Gastrocnemius medialis (tissue), 4 donors: ENCODE results near the gene RAB3C. TPM values are rescaled to one million over a fixed set of nuclear protein-coding genes. Genes with fewer than 3 reads are reported as not detected.
"Not testable (repeated sequence)": the region's sequence is repeated elsewhere in the genome, so short reads cannot be mapped to it uniquely, and the experiment has no call there.

ENCODE experiments used
- ATAC-seq, 2 donors: fragments of 150-250 bp; one replicate each; pipeline ENCODE4 v1.9.1; 2016
- DNase-seq, 2 donors: peaks; one replicate each; pipeline ENCODE4 v3.0.0-alpha.2; 2019
- H3K27ac ChIP-seq, 4 donors: fragments of 200-600 bp; sonication (generic); 1 replicate in 1 of 4; 2 replicates in 3 of 4; pipeline ENCODE4 v1.5.1; 2016 to 2018; ENCODE audit warnings: mild to moderate bottlenecking in 2 of 4, moderate library complexity in 1 of 4
- H3K27me3 ChIP-seq, 3 donors: fragments of 200-600 bp; sonication (generic) in 2 of 3; 1 replicate in 1 of 3; 2 replicates in 2 of 3; pipeline versions ENCODE4 v1.5.1 to v1.6.0; 2016 to 2019; ENCODE audit warnings: mild to moderate bottlenecking in 1 of 3, moderate library complexity in 1 of 3
- H3K36me3 ChIP-seq, 2 donors: fragments of 200-600 bp; sonication (generic) in 1 of 2; one replicate each; pipeline ENCODE4 v1.5.1; 2017 to 2018
- H3K4me1 ChIP-seq, 2 donors: fragments of 200-600 bp; sonication (generic) in 1 of 2; one replicate each; pipeline ENCODE4 v1.5.1; 2016 to 2017; ENCODE audit warnings: mild to moderate bottlenecking in 2 of 2
- H3K4me3 ChIP-seq, 4 donors: fragments of 200-600 bp; sonication (generic) in 3 of 4; 1 replicate in 1 of 4; 2 replicates in 3 of 4; pipeline ENCODE4 v1.5.1; 2016 to 2019; ENCODE audit warnings: mild to moderate bottlenecking in 2 of 4
- H3K9me3 ChIP-seq, 3 donors: fragments of 200-600 bp; sonication (generic) in 2 of 3; 1 replicate in 1 of 3; 2 replicates in 2 of 3; pipeline ENCODE4 v1.5.1; 2016 to 2019
- POLR2A ChIP-seq, 2 donors: fragments of 450-650 bp; IDR thresholded peaks; one replicate each; pipeline ENCODE4 v1.6.1; 2017; ENCODE audit warnings: antibody characterized with exemption in 2 of 2, mild to moderate bottlenecking in 2 of 2, moderate library complexity in 2 of 2
- in situ Hi-C, 4 donors: fragments of 200-750 bp; cut with MboI; loops; one replicate each; pipeline versions ENCODE4 v1.15.0 to v1.8.0; 2017; ENCODE audit warnings: low sequenced_read_pairs in 4 of 4
- intact Hi-C: fragments of 100-400 bp; cut with DNase I; formaldehyde crosslinking; loops from one replicate; pipeline ENCODE4 v1.15.1; 2023; ENCODE audit warnings: low total_unique reads
- total RNA-seq, 4 donors: library from RNA; depleted of rRNA; stranded (reverse); fragments of >200 nt; gene quantifications; one replicate each; pipeline versions ENCODE4 v1.1.0 to v1.2.3, GENCODE V29; 2016
- TF ChIP-seq, protein P1 (sequence below), 5 experiments: fragments of 450-650 bp in 3 of 5; fragments of 200-600 bp in 2 of 5; sonication (generic) in 2 of 5; IDR thresholded peaks in 4 of 5; conservative IDR thresholded peaks in 1 of 5; 1 replicate in 4 of 5; 2 replicates in 1 of 5; pipeline ENCODE4 v1.5.1; 2016 to 2019; ENCODE audit warnings: antibody characterized with exemption in 5 of 5, mild to moderate bottlenecking in 3 of 5, moderate library complexity in 3 of 5

Gene RAB3C
- total RNA-seq, 4 donors from 2014 or later = 0.02 to 0.73 (median 0.07) TPM

GRCh38 chr5:58544926-58545325, 37.9 kb upstream of the RAB3C start:
- H3K27me3 ChIP-seq = no peaks in the 10 kb centered on the region
- DNase-seq = no peak
- H3K27ac ChIP-seq = no peak overlapping the region
- H3K9me3 ChIP-seq = no peaks in the 10 kb centered on the region
- no peaks in the 10 kb centered on the region for H3K36me3 ChIP-seq
- in situ Hi-C loops (no loop called here), intact Hi-C loops (no loop called here)
- no peak for TF ChIP-seq POLR2A (IDR thresholded peaks at IDR 0.05)
- TF ChIP-seq, protein P1, sequence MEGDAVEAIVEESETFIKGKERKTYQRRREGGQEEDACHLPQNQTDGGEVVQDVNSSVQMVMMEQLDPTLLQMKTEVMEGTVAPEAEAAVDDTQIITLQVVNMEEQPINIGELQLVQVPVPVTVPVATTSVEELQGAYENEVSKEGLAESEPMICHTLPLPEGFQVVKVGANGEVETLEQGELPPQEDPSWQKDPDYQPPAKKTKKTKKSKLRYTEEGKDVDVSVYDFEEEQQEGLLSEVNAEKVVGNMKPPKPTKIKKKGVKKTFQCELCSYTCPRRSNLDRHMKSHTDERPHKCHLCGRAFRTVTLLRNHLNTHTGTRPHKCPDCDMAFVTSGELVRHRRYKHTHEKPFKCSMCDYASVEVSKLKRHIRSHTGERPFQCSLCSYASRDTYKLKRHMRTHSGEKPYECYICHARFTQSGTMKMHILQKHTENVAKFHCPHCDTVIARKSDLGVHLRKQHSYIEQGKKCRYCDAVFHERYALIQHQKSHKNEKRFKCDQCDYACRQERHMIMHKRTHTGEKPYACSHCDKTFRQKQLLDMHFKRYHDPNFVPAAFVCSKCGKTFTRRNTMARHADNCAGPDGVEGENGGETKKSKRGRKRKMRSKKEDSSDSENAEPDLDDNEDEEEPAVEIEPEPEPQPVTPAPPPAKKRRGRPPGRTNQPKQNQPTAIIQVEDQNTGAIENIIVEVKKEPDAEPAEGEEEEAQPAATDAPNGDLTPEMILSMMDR (IDR thresholded peaks at IDR 0.05 in 4 of 5, conservative IDR thresholded peaks at IDR 0.05 in 1 of 5) = no peak
- H3K4me1 ChIP-seq = no peaks in the 10 kb centered on the region
- no peak for ATAC-seq
- H3K4me3 ChIP-seq = no peak overlapping the region

DNA sequence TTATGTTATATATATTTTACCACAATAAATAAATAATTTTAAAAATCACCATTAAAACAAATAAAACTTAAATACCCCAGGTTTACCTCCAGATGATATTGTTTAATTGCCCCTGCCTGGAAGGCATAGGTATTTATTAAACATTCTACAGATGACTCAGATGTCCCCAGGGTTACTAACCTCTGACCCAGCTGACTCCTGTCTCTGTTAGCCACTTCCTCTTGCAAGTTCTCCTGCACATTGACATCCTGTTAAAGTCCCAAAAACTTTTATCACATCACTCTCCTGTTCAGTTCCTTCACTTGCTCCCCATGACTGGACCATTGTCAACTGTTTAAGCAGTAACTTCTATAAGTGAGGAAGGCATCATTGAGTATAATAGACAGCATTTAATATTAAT, 37.0 kb upstream of the RAB3C start:
- ATAC-seq = no peak
- in situ Hi-C loops = no loop called here
- H3K9me3 ChIP-seq = no peaks in the 10 kb centered on the region
- H3K4me1 ChIP-seq = no peaks in the 10 kb centered on the region
- no peak overlapping the region for H3K4me3 ChIP-seq
- no peaks in the 10 kb centered on the region for H3K36me3 ChIP-seq
- TF ChIP-seq, protein P1 (IDR thresholded peaks at IDR 0.05 in 4 of 5, conservative IDR thresholded peaks at IDR 0.05 in 1 of 5) = no peak
- no peak for TF ChIP-seq POLR2A (IDR thresholded peaks at IDR 0.05)
- no peaks in the 10 kb centered on the region for H3K27me3 ChIP-seq
- no peak overlapping the region for H3K27ac ChIP-seq
- intact Hi-C loops = no loop called here
- DNase-seq = no peak

- ATAC-seq (no peak), DNase-seq (no peak)
- no peaks in the 10 kb centered on the region for H3K9me3 ChIP-seq
- no peaks in the 10 kb centered on the region for H3K4me1 ChIP-seq
- H3K27ac ChIP-seq = no peak overlapping the region
- in situ Hi-C loops = no loop called here
- H3K27me3 ChIP-seq = no peaks in the 10 kb centered on the region
- no peaks in the 10 kb centered on the region for H3K36me3 ChIP-seq
- TF ChIP-seq POLR2A (IDR thresholded peaks at IDR 0.05) = no peak
- TF ChIP-seq, protein P1 (IDR thresholded peaks at IDR 0.05 in 4 of 5, conservative IDR thresholded peaks at IDR 0.05 in 1 of 5) = no peak
- no peak overlapping the region for H3K4me3 ChIP-seq
- intact Hi-C loops = no loop called here
These were observed 34.8 kb upstream of the RAB3C start for GRCh38 chr5:58548068-58548467.

DNA sequence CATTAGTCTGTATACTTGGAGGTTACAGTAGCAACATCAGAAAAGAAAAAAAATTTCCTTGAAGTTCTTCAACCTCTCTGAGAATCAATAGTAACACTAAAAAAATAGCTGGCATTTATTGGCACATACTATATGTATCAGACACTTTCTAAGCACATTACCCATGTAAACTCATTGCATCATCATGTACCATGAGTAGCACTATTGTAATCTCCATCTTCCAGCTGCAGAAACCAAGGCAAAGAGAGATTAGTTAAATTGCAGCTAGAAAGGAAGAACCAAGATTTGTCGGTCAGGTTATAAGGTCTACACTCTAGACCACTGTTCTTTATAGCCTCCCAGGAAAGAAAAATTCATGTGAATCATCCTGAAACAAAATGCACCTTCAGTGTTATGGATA, 31.4 kb upstream of the RAB3C start:
- ATAC-seq (no peak), DNase-seq (no peak)
- Histone ChIP-seq H3K36me3 (no peaks in the 10 kb centered on the region), H3K4me1 (no peaks in the 10 kb centered on the region), H3K9me3 (no peaks in the 10 kb centered on the region), H3K4me3 (no peak overlapping the region), H3K27ac (no peak overlapping the region), H3K27me3 (no peaks in the 10 kb centered on the region)
- TF ChIP-seq, protein P1 (IDR thresholded peaks at IDR 0.05 in 4 of 5, conservative IDR thresholded peaks at IDR 0.05 in 1 of 5) = no peak
- no peak for TF ChIP-seq POLR2A (IDR thresholded peaks at IDR 0.05)
- intact Hi-C loops = no loop called here
- in situ Hi-C loops = no loop called here

DNA sequence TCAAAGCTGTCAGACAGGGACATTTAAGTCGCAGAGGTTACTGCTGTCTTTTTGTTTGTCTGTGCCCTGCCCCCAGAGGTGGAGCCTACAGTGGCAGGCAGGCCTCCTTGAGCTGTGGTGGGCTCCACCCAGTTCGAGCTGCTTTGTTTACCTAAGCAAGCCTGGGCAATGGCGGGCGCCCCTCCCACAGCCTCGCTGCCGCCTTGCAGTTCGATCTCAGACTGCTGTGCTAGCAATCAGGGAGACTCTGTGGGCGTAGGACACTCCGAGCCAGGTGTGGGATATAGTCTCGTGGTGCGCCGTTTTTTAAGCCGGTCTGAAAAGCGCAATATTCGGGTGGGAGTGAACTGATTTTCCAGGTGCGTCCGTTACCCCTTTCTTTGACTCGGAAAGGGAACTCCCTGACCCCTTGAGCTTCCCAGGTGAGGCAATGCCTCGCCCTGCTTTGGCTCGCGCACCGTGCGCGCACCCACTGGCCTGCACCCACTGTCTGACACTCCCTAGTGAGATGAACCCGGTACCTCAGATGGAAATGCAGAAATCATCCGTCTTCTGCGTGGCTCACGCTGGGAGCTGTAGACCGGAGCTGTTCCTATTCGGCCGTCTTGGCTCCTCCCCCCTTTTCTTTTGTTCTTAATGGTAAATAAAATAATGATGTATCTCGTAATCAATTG, 25.1 kb upstream of the RAB3C start:
- H3K36me3 ChIP-seq, H3K4me3 ChIP-seq, DNase-seq, ATAC-seq, H3K4me1 ChIP-seq, H3K27ac ChIP-seq, H3K27me3 ChIP-seq, H3K9me3 ChIP-seq, in situ Hi-C loops, intact Hi-C loops: not testable (repeated sequence)

DNA sequence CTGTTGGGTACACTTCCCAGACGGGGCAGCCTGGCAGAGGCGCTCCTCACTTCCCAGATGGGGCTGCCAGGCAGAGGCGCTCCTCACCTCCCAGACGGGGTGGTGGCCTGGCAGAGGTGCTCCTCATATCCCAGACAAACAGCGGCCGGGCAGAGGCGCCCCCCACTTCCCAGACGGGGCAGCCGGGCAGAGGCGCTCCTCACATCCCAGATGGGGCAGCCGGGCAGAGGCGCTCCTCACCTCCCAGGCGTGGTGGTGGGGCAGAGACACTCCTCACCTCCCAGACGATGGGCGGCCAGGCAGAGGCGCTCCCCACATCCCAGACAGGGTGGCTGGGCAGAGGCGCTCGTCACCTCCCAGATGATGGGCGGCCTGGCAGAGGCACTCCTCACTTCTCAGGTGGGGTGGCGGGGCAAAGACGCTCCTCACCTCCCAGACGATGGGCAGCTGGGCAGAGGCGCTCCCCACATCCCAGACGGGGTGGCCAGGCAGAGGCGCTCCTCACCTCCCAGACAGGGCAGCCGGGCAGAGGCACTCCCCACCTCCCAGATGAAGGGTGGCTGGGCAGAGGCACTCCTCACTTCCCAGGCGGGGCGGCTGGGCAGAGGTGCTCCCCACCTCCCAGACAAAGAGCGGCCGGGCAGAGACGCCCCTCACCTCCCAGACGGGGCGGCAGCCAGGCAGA, 19.7 kb upstream of the RAB3C start:
- DNase-seq, H3K9me3 ChIP-seq, H3K27me3 ChIP-seq, H3K27ac ChIP-seq, intact Hi-C loops, H3K4me3 ChIP-seq, ATAC-seq, H3K4me1 ChIP-seq, in situ Hi-C loops, H3K36me3 ChIP-seq: not testable (repeated sequence)

DNA sequence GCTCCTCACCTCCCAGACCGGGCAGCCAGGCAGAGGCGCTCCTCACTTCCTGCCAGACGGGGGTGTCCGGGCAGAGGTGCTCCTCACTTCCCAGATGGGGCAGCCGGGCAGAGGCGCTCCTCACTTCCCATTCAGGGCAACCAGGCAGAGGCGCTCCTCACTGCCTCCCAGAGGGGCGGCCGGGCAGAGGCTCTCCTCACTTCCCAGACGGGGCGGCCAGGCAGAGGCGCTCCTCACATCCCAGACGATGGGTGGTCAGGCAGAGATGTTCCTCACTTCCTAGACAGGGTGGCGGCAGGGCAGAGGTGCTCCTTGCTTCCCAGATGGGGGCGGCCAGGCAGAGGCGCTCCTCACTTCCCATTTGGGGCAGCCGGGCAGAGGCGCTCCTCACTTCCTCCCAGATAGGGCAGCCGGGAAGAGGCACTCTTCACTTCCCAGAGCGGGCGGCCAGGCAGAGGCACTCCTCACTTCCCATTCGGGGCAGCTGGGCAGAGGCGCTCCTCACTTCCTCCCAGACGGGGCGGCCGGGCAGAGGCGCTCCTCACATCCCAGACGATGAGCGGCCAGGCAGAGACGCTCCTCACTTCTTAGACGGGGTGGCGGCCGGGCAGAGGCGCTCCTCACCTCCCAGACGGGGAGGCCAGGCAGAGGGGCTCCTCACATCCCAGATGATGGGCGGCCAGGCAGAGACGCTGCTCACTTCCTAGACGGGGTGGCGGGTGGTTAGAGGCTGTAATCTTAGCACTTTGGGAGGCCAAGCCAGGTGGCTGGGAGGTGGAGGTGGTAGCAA, 18.6 kb upstream of the RAB3C start:
- H3K36me3 ChIP-seq, H3K27me3 ChIP-seq, DNase-seq, H3K4me3 ChIP-seq, H3K4me1 ChIP-seq, in situ Hi-C loops, H3K27ac ChIP-seq, intact Hi-C loops, ATAC-seq, H3K9me3 ChIP-seq: not testable (repeated sequence)
